ENCODE measurements around the gene NSD2.
"Not testable (repeated sequence)": the region's sequence is repeated elsewhere in the genome, so short reads cannot be mapped to it uniquely, and the experiment has no call there.

DNA sequence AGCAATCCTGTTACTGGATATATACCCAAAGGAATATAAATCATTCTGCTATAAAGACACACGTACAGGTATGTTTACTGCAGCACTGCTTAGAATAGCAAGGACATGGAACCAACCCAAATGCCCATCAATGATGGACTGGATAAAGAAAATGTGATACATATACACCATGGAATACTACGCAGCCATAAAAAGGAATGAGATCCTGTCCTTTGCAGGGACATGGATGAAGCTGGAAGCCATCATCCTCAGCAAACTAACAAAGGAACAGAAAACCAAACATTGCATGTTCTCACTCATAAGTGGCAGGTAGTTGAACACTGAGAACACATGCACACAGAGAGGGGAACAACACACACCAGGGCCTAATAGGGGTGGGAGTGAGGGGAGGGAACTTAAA, 132.2 kb downstream of the NSD2 start:
- TF ChIP-seq, protein P1, sequence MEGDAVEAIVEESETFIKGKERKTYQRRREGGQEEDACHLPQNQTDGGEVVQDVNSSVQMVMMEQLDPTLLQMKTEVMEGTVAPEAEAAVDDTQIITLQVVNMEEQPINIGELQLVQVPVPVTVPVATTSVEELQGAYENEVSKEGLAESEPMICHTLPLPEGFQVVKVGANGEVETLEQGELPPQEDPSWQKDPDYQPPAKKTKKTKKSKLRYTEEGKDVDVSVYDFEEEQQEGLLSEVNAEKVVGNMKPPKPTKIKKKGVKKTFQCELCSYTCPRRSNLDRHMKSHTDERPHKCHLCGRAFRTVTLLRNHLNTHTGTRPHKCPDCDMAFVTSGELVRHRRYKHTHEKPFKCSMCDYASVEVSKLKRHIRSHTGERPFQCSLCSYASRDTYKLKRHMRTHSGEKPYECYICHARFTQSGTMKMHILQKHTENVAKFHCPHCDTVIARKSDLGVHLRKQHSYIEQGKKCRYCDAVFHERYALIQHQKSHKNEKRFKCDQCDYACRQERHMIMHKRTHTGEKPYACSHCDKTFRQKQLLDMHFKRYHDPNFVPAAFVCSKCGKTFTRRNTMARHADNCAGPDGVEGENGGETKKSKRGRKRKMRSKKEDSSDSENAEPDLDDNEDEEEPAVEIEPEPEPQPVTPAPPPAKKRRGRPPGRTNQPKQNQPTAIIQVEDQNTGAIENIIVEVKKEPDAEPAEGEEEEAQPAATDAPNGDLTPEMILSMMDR (IDR thresholded peaks at IDR 0.05): not testable (repeated sequence)
- TF ChIP-seq EP300, POLR2A (IDR thresholded peaks at IDR 0.05): not testable (repeated sequence)

Measured in sigmoid colon (tissue), 4 donors.